Eye (tissue), 1 donor: ENCODE data around the gene LGALSL.

Source experiments
- DNase-seq: peaks from one replicate; pipeline ENCODE4 v3.0.0-alpha.2; 2015

The LGALSL gene

DNA sequence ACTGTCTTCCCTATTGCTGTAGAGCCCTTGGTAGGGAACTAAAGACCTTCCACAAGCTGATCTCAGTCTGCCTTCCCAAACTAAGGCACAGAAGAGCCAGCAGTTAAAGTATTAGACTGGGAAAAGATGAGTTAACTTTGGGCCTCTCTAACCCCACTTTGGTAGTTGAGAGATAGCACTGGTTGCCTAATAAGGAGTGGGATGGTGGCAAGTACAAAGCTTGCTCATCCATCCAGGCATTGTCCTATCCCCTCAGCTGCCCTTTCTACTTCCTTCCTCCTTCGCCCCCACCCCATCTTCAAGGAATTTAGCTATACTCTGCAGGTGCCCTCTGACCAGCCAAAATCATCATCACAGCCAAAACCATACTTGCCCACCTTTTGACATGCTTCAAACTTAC lies 48.0 kb downstream of the LGALSL start:
- DNase-seq: no peak

DNA sequence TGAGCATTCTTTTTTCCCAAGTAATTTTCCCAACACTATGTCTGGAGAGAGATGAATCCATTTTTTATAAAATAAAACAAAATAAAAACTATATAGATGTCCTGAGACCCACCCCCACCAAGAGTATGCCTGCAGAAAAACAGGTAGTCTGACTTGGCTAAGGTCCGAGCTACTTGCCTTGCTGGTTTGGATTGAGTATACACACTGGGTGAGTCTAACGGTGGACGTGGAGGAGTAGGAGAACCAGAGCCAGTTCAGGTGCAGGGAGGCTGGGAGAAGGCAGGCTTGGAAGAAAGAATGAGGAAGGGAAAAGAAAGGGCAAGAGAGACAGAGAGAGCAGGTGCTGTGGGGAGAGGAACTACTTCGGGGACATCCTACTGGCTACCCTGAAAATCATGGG lies 48.9 kb downstream of the LGALSL start:
- DNase-seq: no peak

GRCh38 chr2:64504774-64505720 lies 51.1 kb downstream of the LGALSL start:
- no peak for DNase-seq

- DNase-seq: no peak
These were observed 52.7 kb downstream of the LGALSL start for GRCh38 chr2:64506686-64507085.
